H1 (cell line): ENCODE data around the gene CDK19. TPM values are rescaled to one million over a fixed set of nuclear protein-coding genes. Genes with fewer than 3 reads are reported as not detected.

ENCODE experiments used
- CTCF ChIA-PET: fragments of 300-600 bp; sonication (Branson Sonifier 250); formaldehyde crosslinking; loops from one replicate; lab custom pipeline; 2021; ENCODE audit not compliant: partially characterized antibody; lab: Charles Lee
- POLR2A ChIA-PET: fragments of 300-600 bp; sonication (Branson Sonifier 250); formaldehyde crosslinking; loops from one replicate; lab custom pipeline; 2021; ENCODE audit warnings: inconsistent platforms; ENCODE audit not compliant: partially characterized antibody; lab: Charles Lee
- DNase-seq, 2 experiments: peaks; one replicate each; pipeline versions ENCODE4 v3.0.0 to v3.0.0-alpha.2; 2010 to 2022; ENCODE audit warnings: low spot score in 2 of 2, low read depth in 1 of 2, mixed read lengths in 1 of 2
- FAIRE-seq: peaks from 2 replicates; lab custom pipeline; 2011; peaks lifted over from hg19 to GRCh38; lab: Jason Lieb, UNC
- H2AFZ ChIP-seq: 2 replicates; pipeline ENCODE4 v1.8.1; 2012; ENCODE audit warnings: low read length, inconsistent platforms
- H2AK5ac ChIP-seq: 2 replicates; pipeline ENCODE4 v1.6.1; 2013; ENCODE audit warnings: low read depth, low read length
- H2BK120ac ChIP-seq: replicated peaks from 2 replicates; pipeline ENCODE3; 2013; ENCODE audit warnings: low read depth, low read length, inconsistent platforms
- H2BK12ac ChIP-seq: 2 replicates; pipeline ENCODE4 v1.6.1; 2013; ENCODE audit warnings: low read depth, low read length
- H2BK15ac ChIP-seq: 2 replicates; pipeline ENCODE4 v1.6.1; 2013; ENCODE audit warnings: low read length
- H2BK20ac ChIP-seq: 2 replicates; pipeline ENCODE4 v1.6.1; 2013; ENCODE audit warnings: low read length
- H2BK5ac ChIP-seq: 2 replicates; pipeline ENCODE4 v1.6.1; 2013; ENCODE audit warnings: low read depth, low read length
- H3K14ac ChIP-seq: 2 replicates; pipeline ENCODE4 v1.6.1; 2013; ENCODE audit warnings: inconsistent platforms; ENCODE audit not compliant: insufficient read length
- H3K18ac ChIP-seq: 2 replicates; pipeline ENCODE4 v1.6.1; 2013; ENCODE audit warnings: low read length; ENCODE audit errors: extremely low read depth
- H3K23ac ChIP-seq: 2 replicates; pipeline ENCODE4 v1.6.1; 2013; ENCODE audit warnings: inconsistent platforms; ENCODE audit not compliant: insufficient read length
- H3K23me2 ChIP-seq: 2 replicates; pipeline ENCODE4 v1.6.1; 2013; ENCODE audit warnings: low read depth, low read length
- H3K27ac ChIP-seq: 2 replicates; pipeline ENCODE4 v1.6.1; 2011; ENCODE audit warnings: low read depth, low read length, inconsistent platforms
- H3K27me3 ChIP-seq, 4 experiments: replicated peaks in 1 of 4; 1 replicate in 1 of 4; 2 replicates in 3 of 4; pipeline versions ENCODE4 v1.6.1 to v1.8.1; 2011 to 2013; ENCODE audit warnings: low read length in 3 of 4, mild to moderate bottlenecking in 3 of 4, inconsistent platforms in 2 of 4, mixed read lengths in 2 of 4, moderate library complexity in 1 of 4; ENCODE audit not compliant: control insufficient read depth in 3 of 4, insufficient read depth in 3 of 4; ENCODE audit errors: extremely low read depth in 1 of 4
- H3K36me3 ChIP-seq, 4 experiments: 2 replicates each; pipeline versions ENCODE4 v1.6.1 to v1.8.1; 2011 to 2013; ENCODE audit warnings: mild to moderate bottlenecking in 4 of 4, low read length in 3 of 4, moderate library complexity in 2 of 4, control low read depth in 1 of 4, inconsistent platforms in 1 of 4; ENCODE audit not compliant: insufficient read depth in 4 of 4, control insufficient read depth in 2 of 4
- H3K4ac ChIP-seq: replicated peaks from 2 replicates; pipeline ENCODE3; 2013; ENCODE audit warnings: low read length, low read depth, mixed read lengths, inconsistent platforms; ENCODE audit not compliant: insufficient read length
- H3K4me1 ChIP-seq, 4 experiments: replicated peaks in 1 of 4; 1 replicate in 1 of 4; 2 replicates in 3 of 4; pipeline versions ENCODE4 v1.6.1 to v1.8.1; 2011 to 2013; ENCODE audit warnings: low read length in 3 of 4, inconsistent platforms in 2 of 4, mixed read lengths in 1 of 4; ENCODE audit not compliant: insufficient read depth in 4 of 4, control insufficient read depth in 3 of 4
- H3K4me2 ChIP-seq, 2 experiments: 2 replicates each; pipeline versions ENCODE4 v1.6.1 to v1.8.1; 2011 to 2013; ENCODE audit warnings: low read depth in 2 of 2, low read length in 2 of 2, control low read depth in 1 of 2, inconsistent platforms in 1 of 2, mild to moderate bottlenecking in 1 of 2; ENCODE audit not compliant: insufficient read depth in 1 of 2
- H3K4me3 ChIP-seq, 4 experiments: fragments of 200-600, 300-600 bp in 1 of 4; sonication (generic), shearing (Covaris generic), sonication (Bioruptor Twin) in 1 of 4; 2 replicates each; pipeline versions ENCODE4 v1.5.1 to v1.8.1; 2011 to 2016; ENCODE audit warnings: low read length in 4 of 4, low read depth in 3 of 4, control low read depth in 2 of 4, inconsistent platforms in 2 of 4, mild to moderate bottlenecking in 2 of 4, mixed read lengths in 1 of 4, moderate library complexity in 1 of 4; ENCODE audit not compliant: insufficient read depth in 2 of 4; ENCODE audit errors: extremely low read depth in 1 of 4
- H3K56ac ChIP-seq: replicated peaks from 2 replicates; pipeline ENCODE3; 2013; ENCODE audit warnings: low read depth, mild to moderate bottlenecking, mixed read lengths, low read length, inconsistent platforms; ENCODE audit not compliant: insufficient read length
- H3K79me1 ChIP-seq: 2 replicates; pipeline ENCODE4 v1.6.1; 2013; ENCODE audit warnings: low read depth, low read length, control low read depth
- H3K79me2 ChIP-seq, 2 experiments: 2 replicates each; pipeline versions ENCODE4 v1.6.1 to v1.8.1; 2012 to 2013; ENCODE audit warnings: low read length in 2 of 2, mild to moderate bottlenecking in 2 of 2, inconsistent platforms in 1 of 2; ENCODE audit not compliant: insufficient read depth in 2 of 2, control insufficient read depth in 1 of 2
- H3K9ac ChIP-seq, 4 experiments: replicated peaks in 1 of 4; 1 replicate in 1 of 4; 2 replicates in 3 of 4; pipeline versions ENCODE4 v1.6.1 to v1.8.1; 2011 to 2013; ENCODE audit warnings: low read depth in 3 of 4, low read length in 3 of 4, control low read depth in 2 of 4, mild to moderate bottlenecking in 2 of 4, moderate library complexity in 2 of 4, inconsistent platforms in 1 of 4; ENCODE audit errors: extremely low read depth in 1 of 4
- H3K9me3 ChIP-seq, 2 experiments: 2 replicates each; pipeline versions ENCODE4 v1.6.1 to v1.8.1; 2012 to 2013; ENCODE audit warnings: mild to moderate bottlenecking in 2 of 2, moderate library complexity in 2 of 2, control low read depth in 1 of 2, inconsistent platforms in 1 of 2, low read depth in 1 of 2, low read length in 1 of 2, mixed read lengths in 1 of 2; ENCODE audit not compliant: insufficient read depth in 2 of 2
- H4K20me1 ChIP-seq, 2 experiments: replicated peaks in 1 of 2; 2 replicates each; pipeline versions ENCODE3 to v1.8.1; 2011 to 2013; ENCODE audit warnings: inconsistent platforms in 2 of 2, low read length in 2 of 2, mild to moderate bottlenecking in 1 of 2; ENCODE audit not compliant: insufficient read depth in 2 of 2, control insufficient read depth in 1 of 2
- H4K5ac ChIP-seq: 2 replicates; pipeline ENCODE4 v1.6.1; 2013; ENCODE audit warnings: low read length, low read depth, mixed read lengths, inconsistent platforms; ENCODE audit not compliant: insufficient read length
- H4K8ac ChIP-seq: 2 replicates; pipeline ENCODE4 v1.8.0; 2013; ENCODE audit warnings: mild to moderate bottlenecking, moderate library complexity, low read length, inconsistent platforms; ENCODE audit not compliant: insufficient read depth; ENCODE audit errors: extremely low read depth
- H4K91ac ChIP-seq: replicated peaks from 2 replicates; pipeline ENCODE3; 2013; ENCODE audit warnings: low read length, mixed read lengths, inconsistent platforms; ENCODE audit not compliant: insufficient read length
- POLR2AphosphoS5 ChIP-seq: IDR thresholded peaks from 2 replicates; pipeline ENCODE4 v1.6.1; 2011; ENCODE audit warnings: low read depth, low read length
- WGBS, 2 experiments: shearing (Covaris generic) in 1 of 2; methylation state at CpG; one replicate each; pipeline versions ENCODE4 v1.1.6 to v1.1.7; 2013 to 2015; ENCODE audit warnings: low lambda C conversion rate in 2 of 2, mixed read lengths in 2 of 2, inconsistent platforms in 1 of 2, low coverage in 1 of 2, missing lambda C conversion rate in 1 of 2; ENCODE audit not compliant: insufficient replicate concordance in 2 of 2, insufficient coverage in 1 of 2, insufficient read length in 1 of 2; ENCODE audit errors: extremely low coverage in 1 of 2, missing lambda C conversion rate in 1 of 2; 5-methylcytosine and 5-hydroxymethylcytosine counted together
- polyA plus RNA-seq, 7 experiments: library from polyadenylated mRNA; depleted of rRNA in 3 of 7; stranded (reverse) in 5 of 7; unstranded in 2 of 7; fragments of >200 nt in 5 of 7; fragments of 200-250 nt in 2 of 7; gene quantifications; 1 replicate in 5 of 7; 2 replicates in 1 of 7; 4 replicates in 1 of 7; pipeline versions ENCODE4 v1.2.1 to v1.2.3, GENCODE V29; 2011 to 2013; ENCODE audit warnings: missing spikeins in 2 of 7, mixed read lengths in 2 of 7
- total RNA-seq: library from RNA; stranded (reverse); fragmentation: NEBNext Ultra II Directional; extraction: Animal tissue kit (Norgen Biotek cat#: 25700); gene quantifications from 2 replicates; pipeline ENCODE4 v1.2.1, GENCODE V29; 2021

The CDK19 gene
- total and polyA plus RNA-seq, 2 of the 8 experiments (the other 6 are each of a cell fraction or from before 2014, with no cell fraction given) = 4.9 to 12.6 TPM

DNA sequence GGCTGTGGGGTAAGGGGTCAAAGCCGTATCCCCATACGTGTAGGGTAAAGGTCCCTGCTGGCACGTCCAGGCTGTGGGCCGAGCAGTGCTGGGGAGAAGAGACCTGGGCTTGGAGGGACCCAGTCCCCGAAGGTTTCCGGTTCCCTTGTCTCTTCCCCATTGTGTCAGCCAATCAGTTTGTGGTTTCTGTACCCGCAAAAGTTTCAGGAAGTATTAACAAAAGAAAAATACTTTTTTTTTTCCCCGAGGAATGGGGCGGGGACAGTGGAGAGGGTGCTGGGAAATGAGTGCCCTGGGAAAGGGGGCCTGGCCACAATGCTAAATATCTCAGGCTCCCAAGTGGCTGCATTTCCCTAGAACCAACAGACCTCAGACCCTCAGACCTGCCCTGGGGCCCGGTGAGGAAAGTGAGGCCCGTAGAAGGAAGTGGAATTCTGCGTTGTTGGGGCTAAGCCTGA is 44.1 kb upstream of the CDK19 start:
- Histone ChIP-seq H3K36me3 (no peaks in the 10 kb centered on the region), H3K14ac (no peak overlapping the region), H3K79me1 (no peaks in the 10 kb centered on the region), H3K4ac (no peak overlapping the region), H4K5ac (no peak overlapping the region), H4K91ac (no peak overlapping the region), H3K27ac (no peak overlapping the region), H2BK120ac (no peak overlapping the region), H3K4me1 (no peaks in the 10 kb centered on the region), H3K4me3 (no peak overlapping the region), H2BK5ac (no peak overlapping the region), H3K27me3 (no peaks in the 10 kb centered on the region), H3K9me3 (no peaks in the 10 kb centered on the region), H2AFZ (peak overlapping the region; percentile 59; the same call in 1 of the 2 replicates), H2BK15ac (no peak overlapping the region), H3K56ac (no peak overlapping the region), H3K9ac (no peak overlapping the region), H2BK12ac (no peak overlapping the region), H4K20me1 (peaks cover 0 to 1% of the 10 kb centered on the region in 2 experiments), H3K79me2 (no peaks in the 10 kb centered on the region), H2BK20ac (no peak overlapping the region), H3K4me2 (no peak overlapping the region), H3K18ac (no peak overlapping the region), H3K23ac (no peak overlapping the region), H4K8ac (peak overlapping the region; percentile 11; the same call in 1 of the 2 replicates), H3K23me2 (no peaks in the 10 kb centered on the region), H2AK5ac (no peak overlapping the region)
- no peak for TF ChIP-seq POLR2AphosphoS5
- WGBS, 2 experiments = 87% methylated on average over 10 of the region's 12 CpGs; no CpG with 5 or more reads in 1 of the 2 experiments
- ChIA-PET CTCF (no interaction called here), POLR2A (interaction anchor here (1.4 to 4.1 kb wide), 2 partner anchors 14 to 15 kb away, joined by 9 to 30 read pairs; partner anchors contain the start of gene AMD1)
- FAIRE-seq (no peak), DNase-seq (no peak)
